Mesodermal cell (in vitro differentiated cells): ENCODE results near the gene ATP8B1.

ENCODE experiments used
- H3K27ac ChIP-seq: 2 replicates; pipeline ENCODE4 v1.7.0; 2013; ENCODE audit warnings: mild to moderate bottlenecking, low read depth, low read length, moderate library complexity; ENCODE audit not compliant: severe bottlenecking
- H3K36me3 ChIP-seq: 2 replicates; pipeline ENCODE4 v1.7.1; 2013; ENCODE audit warnings: mild to moderate bottlenecking, low read length, moderate library complexity; ENCODE audit not compliant: control insufficient read depth, insufficient read depth
- H3K4me1 ChIP-seq: one replicate; pipeline ENCODE4 v1.7.1; 2013; ENCODE audit warnings: mild to moderate bottlenecking, low read length; ENCODE audit not compliant: insufficient read depth, control insufficient read depth, poor library complexity, severe bottlenecking
- H3K4me3 ChIP-seq: 2 replicates; pipeline ENCODE4 v1.7.0; 2013; ENCODE audit warnings: low read length, control low read depth, mild to moderate bottlenecking; ENCODE audit not compliant: insufficient read depth, poor library complexity, severe bottlenecking; ENCODE audit errors: extremely low read depth
- H3K9me3 ChIP-seq: 2 replicates; pipeline ENCODE4 v1.7.1; 2013; ENCODE audit warnings: mild to moderate bottlenecking, low read length, moderate library complexity; ENCODE audit not compliant: control insufficient read depth
- WGBS, 2 experiments: methylation state at CpG; one replicate each; pipeline ENCODE4 v1.1.5; 2013; ENCODE audit warnings: missing lambda C conversion rate in 2 of 2; ENCODE audit not compliant: insufficient coverage in 2 of 2; 5-methylcytosine and 5-hydroxymethylcytosine counted together

ATP8B1 gene

DNA sequence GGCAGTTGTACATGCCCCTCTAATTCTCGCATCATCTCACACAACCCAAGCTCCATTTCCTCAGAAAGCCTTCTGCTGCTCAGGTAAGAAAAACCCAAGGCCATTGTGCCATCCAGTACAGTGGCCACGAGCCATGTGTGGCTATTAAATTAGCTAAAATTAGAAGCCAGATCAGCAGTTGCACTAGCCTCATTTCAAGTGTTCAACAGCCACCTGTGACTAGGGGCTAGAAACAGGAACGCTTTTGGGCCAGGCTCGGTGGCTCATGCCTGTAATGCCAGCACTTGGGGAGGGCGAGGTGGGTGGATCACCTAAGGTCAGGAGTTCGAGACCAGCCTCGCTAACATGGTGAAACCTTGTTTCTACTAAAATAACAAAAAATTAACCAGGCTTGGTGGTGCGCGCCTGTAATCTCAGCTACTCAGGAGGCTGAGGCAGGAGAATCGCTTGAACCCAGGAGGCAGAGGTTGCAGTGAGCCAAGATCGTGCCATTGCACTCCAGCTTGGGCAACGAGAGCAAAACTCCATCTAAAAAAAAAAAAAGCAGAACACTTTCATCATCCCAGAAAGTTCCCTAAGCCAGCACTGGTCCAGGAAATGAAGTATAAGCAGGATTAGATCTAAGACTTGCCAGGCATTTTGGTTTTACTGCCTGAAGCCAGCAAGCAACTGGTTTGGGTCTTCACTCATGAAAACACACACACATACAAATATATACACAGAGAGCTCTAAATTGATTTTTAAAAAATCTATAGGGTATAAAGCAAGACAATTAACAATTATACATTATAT is 35.7 kb downstream of the ATP8B1 start:
- WGBS, 2 experiments, result 87 to 90% methylated on average over 8 to 11 of the region's 12 CpGs

DNA sequence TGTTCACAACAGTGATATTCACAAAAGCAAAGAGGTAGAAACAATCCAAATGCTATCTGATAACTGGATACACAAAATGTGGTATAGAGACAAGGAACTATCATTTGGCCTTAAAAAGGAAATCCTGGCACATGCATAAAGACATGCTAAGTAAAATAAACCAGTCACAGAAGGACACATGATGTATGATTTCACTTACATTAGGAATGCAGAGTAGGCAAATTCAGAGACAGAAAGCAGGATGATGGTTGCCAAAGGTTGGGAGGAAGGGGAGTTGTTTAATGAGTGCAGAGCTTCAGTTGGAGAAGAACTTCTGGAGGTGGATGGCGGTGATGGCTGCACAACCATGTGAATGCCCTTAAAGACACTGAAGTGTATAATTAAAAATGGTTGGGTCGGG is 38.1 kb downstream of the ATP8B1 start:
- no peak overlapping the region for H3K27ac ChIP-seq
- H3K36me3 ChIP-seq, result no peaks in the 10 kb centered on the region
- no peaks in the 10 kb centered on the region for H3K9me3 ChIP-seq
- no peak overlapping the region for H3K4me3 ChIP-seq
- no peaks in the 10 kb centered on the region for H3K4me1 ChIP-seq
- WGBS, 2 experiments, result 78 to 100% methylated on average over 1 to 2 of the region's 2 CpGs

More for the DNA sequence above, 35.7 kb downstream of the ATP8B1 start:
- Histone ChIP-seq H3K27ac (no peak overlapping the region), H3K36me3 (no peaks in the 10 kb centered on the region), H3K9me3 (no peaks in the 10 kb centered on the region), H3K4me1 (no peaks in the 10 kb centered on the region), H3K4me3 (no peak overlapping the region)

DNA sequence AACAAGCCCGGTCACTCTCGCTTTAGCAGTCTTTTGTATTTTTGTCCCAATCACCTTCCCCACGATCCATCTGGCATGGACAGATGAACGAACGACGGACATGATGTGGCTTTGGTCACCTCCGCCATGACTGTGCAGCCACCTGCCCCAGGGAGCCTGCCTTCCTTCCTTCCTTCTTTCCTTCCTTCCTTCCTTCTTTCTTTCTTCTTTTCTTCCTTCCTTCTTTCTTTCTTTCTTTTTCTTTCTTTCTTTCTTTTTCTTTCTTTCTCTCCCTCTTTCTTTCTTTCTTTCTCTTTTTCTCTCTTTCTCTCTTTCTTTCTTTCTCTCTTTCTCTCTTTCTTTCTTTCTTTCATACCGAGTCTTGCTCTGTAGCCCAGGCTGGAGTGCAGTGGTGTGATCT is 39.0 kb downstream of the ATP8B1 start:
- H3K9me3 ChIP-seq, result no peaks in the 10 kb centered on the region

DNA sequence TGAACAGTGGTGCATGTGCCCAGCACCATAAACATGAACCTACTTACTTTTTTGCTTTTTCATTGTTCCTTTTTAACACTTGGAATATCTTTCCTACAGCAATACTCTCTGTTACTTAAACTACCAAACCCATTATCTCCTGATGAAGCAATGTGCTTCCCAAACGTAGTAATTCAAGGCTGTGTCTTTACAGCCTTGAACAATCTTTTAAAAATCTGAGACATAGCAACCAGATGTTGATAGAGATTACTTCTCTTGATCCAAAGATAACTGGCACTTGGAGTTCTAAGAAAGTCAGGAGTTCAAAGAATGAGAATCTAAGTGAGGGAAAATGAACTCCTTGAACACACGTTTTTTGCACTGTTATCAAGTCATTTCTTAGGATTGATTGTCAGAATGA is 40.4 kb downstream of the ATP8B1 start:
- WGBS, 2 experiments, result 78 to 83% methylated on average over 1 to 2 of the region's 2 CpGs
- Histone ChIP-seq H3K4me3 (no peak overlapping the region), H3K36me3 (no peaks in the 10 kb centered on the region), H3K27ac (no peak overlapping the region), H3K4me1 (no peaks in the 10 kb centered on the region), H3K9me3 (no peaks in the 10 kb centered on the region)

More for the DNA sequence above, 39.0 kb downstream of the ATP8B1 start:
- Histone ChIP-seq H3K4me1 (no peaks in the 10 kb centered on the region), H3K36me3 (no peaks in the 10 kb centered on the region), H3K4me3 (no peak overlapping the region), H3K27ac (no peak overlapping the region)
- WGBS, 2 experiments, result 86 to 91% methylated on average over 8 of the region's 8 CpGs

DNA sequence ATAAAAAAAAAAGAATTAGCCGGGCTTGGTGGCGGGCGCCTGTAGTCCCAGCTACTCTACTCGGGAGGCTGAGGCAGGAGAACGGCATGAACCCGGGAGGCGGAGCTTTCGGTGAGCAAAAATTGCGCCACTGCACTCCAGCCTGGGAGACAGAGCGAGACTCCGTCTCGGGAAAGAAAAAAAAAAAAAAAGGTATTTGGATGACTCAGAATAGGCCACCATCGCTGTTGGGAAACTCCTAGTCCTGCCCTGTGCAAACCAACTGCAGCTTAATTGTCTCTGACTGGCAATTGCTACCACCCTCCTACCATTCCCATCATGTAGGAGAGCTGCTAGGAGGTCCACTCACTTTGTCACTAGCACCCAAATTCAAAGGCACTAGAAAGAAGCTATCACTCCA is 43.5 kb downstream of the ATP8B1 start:
- 92% methylated on average over 12 of the region's 13 CpGs; no CpG with 5 or more reads in 1 of the 2 experiments for WGBS, 2 experiments
- no peaks in the 10 kb centered on the region for H3K36me3 ChIP-seq
- no peak overlapping the region for H3K4me3 ChIP-seq
- H3K4me1 ChIP-seq, result no peaks in the 10 kb centered on the region
- H3K27ac ChIP-seq, result no peak overlapping the region
- no peaks in the 10 kb centered on the region for H3K9me3 ChIP-seq

DNA sequence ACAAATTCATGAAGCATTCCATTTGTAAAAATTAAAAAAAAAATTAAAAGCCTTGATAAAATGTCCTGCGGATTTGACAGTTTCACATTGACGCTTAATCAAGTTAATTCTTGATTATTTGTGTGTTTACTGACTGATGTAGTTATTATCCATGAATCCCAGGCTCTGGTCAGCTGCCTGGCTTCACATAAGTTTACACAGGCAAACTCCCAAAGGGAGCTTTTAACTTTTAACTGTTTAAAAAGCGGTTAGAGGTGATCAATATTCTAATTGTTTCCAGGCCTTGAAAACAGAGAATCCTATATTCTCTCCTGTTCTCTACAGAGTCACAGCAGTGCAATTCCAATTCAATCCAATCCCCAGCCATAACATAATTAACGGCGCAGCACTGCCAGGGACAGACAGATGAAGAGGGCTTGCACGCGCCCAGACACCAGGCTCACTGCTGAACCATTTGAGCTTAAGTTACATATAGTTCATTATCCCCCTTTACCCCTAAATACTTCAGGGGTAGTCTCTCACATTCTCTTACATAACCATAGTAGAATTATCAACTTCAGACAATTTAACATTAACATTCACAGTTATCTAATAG is 47.5 kb downstream of the ATP8B1 start:
- Histone ChIP-seq H3K36me3 (no peaks in the 10 kb centered on the region), H3K4me1 (no peaks in the 10 kb centered on the region), H3K9me3 (no peaks in the 10 kb centered on the region), H3K27ac (no peak overlapping the region), H3K4me3 (no peak overlapping the region)
- WGBS, 2 experiments, result 75 to 80% methylated on average over 4 to 5 of the region's 7 CpGs

DNA sequence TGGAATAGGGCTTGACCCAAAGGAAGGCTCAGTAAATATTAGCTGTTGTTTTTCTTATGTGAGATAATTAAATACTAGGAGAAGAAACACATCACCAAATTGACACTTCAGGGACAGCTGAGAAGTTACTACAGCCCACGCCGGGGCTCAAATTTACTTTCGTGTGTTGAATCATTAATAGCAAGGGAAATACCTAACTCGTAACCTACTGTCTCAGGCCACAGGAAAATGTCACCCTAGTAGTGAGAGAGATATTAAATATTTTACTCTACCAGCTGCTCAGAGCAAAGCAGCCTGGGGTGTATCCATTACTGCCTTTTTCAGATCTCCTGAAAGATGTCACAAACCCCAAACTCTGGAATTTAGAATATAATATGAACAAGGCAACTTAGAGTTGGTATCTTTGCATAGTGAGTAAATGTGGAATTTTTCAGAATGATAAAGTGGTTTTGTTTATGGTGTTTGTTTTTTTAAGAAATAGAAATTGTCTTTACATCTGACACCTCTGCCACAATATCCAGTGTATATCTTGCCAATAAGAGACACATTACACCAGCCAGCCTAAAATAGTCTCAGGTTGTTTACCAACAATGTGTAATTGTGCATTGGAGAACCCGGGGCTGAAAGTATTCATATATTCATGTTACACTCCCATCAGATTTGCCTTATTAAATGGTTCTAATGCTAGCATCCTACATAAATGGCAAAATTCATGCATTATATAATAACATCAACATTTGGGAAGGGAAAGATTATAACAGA is 48.4 kb downstream of the ATP8B1 start:
- Histone ChIP-seq H3K27ac (no peak overlapping the region), H3K4me3 (no peak overlapping the region), H3K36me3 (no peaks in the 10 kb centered on the region), H3K9me3 (no peaks in the 10 kb centered on the region), H3K4me1 (no peaks in the 10 kb centered on the region)
- no CpG with 5 or more reads among the region's 5 CpGs for WGBS, 2 experiments

DNA sequence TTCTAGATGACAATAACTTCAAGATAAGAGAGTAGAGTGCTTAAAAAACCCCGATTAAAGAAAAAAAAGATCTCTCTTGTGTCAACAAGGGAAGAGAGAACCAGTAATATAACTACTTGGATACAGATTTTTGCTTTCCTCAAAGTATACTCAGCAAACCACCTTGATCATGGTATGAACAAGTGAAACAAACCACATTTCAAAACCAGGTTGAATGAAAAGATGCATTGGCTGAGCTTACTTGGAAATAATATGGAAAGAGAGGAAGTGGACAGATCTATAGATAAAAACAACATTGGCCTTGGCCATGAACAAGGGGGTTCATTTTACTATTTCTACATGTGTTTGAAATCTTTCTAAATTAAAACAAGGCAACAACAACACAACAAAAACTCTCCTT is 50.1 kb downstream of the ATP8B1 start:
- H3K4me1 ChIP-seq, result peaks cover 3% of the 10 kb centered on the region
- no peaks in the 10 kb centered on the region for H3K9me3 ChIP-seq
- H3K27ac ChIP-seq, result no peak overlapping the region
- WGBS, 2 experiments, result no CpG with 5 or more reads among the region's 1 CpG
- no peaks in the 10 kb centered on the region for H3K36me3 ChIP-seq
- H3K4me3 ChIP-seq, result no peak overlapping the region

DNA sequence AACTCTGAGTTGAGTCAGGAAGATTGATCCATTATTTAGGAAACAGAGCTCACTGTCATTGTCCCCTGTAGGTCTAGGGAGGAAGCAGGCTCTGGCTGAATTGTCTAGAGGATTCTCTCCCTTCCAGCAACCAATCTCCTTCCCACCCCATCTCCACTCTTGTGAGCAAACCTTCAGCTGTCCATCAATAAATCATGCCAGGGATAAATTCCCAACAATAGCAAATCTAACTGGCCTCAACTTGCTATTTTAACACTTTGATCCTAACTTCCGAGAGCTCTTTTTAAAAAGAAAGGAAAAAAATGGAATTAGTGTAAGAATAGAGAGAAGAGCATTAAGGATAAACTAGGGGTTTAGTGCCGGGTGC is 53.5 kb downstream of the ATP8B1 start:
- 91 to 100% methylated on average over 1 to 2 of the region's 2 CpGs for WGBS, 2 experiments
- Histone ChIP-seq H3K4me3 (no peak overlapping the region), H3K4me1 (peaks cover 3% of the 10 kb centered on the region), H3K36me3 (no peaks in the 10 kb centered on the region), H3K27ac (no peak overlapping the region), H3K9me3 (no peaks in the 10 kb centered on the region)

DNA sequence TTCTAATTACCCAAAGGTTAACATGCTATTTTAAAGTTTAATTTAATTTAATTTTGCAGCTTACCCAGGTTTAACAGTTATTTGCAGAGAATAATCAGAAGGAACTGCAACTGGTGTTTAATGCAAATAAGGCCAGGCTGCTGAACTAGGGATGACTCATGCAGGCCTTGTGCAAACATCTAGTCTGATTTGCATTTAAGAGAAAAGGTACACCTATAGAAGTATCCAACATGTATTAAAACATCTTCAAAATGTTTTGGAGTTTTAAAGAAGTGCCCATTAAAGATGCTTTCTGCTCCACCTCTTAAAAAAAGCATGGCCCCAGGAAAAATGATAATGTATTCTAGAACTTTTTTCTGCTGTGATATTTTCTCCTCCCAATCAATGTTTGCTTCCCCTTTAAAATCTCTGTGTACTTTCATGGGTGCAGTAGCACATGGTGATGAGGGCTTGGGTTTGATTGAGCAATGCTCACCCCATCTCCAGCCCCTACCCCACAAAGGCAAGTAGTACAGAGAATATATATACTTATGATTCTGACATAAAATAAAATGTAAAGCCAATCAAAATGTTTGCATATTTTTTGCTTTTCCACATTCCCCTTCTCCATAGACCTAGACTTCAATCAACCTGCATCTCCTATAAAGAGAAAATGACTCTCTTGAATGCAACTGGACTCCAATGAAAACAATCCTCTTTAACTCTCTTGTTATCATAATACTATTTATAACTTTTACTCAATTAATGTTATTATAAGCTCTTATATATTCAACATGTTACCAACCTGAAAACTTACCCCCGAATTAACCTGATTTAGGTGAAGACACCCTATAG is 54.1 kb downstream of the ATP8B1 start:
- H3K4me1 ChIP-seq, result peaks cover 3% of the 10 kb centered on the region
- no peaks in the 10 kb centered on the region for H3K36me3 ChIP-seq
- H3K27ac ChIP-seq, result no peak overlapping the region
- WGBS, 2 experiments, result no CpG with 5 or more reads among the region's 1 CpG
- no peak overlapping the region for H3K4me3 ChIP-seq
- H3K9me3 ChIP-seq, result no peaks in the 10 kb centered on the region
